NOMO-1 (cell line): ENCODE measurements around the gene DCC.

Experiments used
- DNase-seq, 2 experiments: peaks; one replicate each; lab custom pipeline; 2025; ENCODE audit not compliant: unreplicated experiment in 2 of 2; lab: John Stamatoyannopoulos, UW

The DCC gene

GRCh38 chr18:52422985-52423601 lies 83.1 kb downstream of the DCC start:
- DNase-seq, result no peak

GRCh38 chr18:52426041-52426440 lies 86.0 kb downstream of the DCC start:
- no peak for DNase-seq

DNA sequence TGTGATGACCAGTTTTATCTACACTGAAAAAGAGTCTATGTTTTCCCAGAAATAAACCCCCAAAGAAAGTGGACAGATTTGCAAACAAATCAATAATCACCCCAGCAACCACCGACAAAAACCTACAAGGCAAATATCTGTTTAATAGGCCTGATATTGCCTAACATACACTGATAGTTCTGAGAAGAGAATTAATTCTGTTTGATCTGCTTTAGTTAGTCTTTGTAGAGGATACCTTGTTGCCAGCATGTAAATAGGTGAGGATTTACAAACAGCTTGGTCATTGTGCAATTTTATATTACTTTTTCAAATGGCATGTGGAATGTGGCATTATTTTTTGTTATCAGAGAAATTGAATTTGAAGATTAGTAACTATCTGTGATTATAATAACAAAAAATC lies 86.5 kb downstream of the DCC start:
- no peak for DNase-seq

- no peak for DNase-seq
Observed at GRCh38 chr18:52427521-52428175, 87.7 kb downstream of the DCC start.

- no peak for DNase-seq
Observed at GRCh38 chr18:52431683-52432082, 91.7 kb downstream of the DCC start.

GRCh38 chr18:52433797-52434196 lies 93.8 kb downstream of the DCC start:
- DNase-seq, result no peak

GRCh38 chr18:52435301-52435700 lies 95.3 kb downstream of the DCC start:
- DNase-seq, result no peak

DNA sequence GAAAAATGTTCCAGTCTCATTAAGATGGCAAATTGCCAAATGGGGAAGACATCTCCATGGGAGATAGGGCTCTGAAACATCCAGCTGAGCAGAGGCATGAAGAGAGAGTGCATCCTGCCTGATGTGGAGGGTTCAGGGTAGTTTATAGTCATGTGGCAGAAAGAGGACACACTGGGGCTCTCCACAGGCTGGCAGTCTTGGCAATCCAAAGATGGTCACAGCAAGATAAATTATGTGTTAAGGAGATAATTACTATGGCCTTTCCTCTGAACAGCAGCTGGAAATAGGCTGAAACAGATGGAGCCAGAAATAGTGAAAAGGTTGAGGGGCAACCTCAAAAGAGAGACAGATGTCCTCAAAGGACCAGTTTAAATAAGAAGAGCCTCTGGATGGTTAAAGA lies 97.2 kb downstream of the DCC start:
- no peak for DNase-seq

DNA sequence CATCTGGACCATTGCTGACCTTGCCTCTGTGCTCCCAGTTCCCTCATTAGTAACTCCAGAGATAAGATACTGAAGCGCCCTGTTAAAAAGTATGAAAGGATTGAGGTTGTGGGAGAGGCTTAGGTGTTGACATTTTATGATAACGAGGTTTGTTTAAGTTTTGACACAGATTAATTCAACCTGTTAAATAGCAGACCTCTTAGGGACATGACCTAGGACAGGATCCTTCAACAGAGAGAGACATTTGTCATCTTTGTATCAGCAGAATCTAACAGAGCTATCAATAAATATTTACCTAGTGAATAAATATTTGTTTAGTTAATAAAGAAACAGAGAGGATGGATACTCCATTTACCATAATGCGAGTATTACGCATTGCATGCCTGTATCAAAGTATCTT lies 99.5 kb downstream of the DCC start:
- DNase-seq, result no peak

GRCh38 chr18:52441794-52442193 lies 101.8 kb downstream of the DCC start:
- DNase-seq, result no peak

GRCh38 chr18:52442686-52443085 lies 102.7 kb downstream of the DCC start:
- no peak for DNase-seq

GRCh38 chr18:52451256-52451655 lies 111.3 kb downstream of the DCC start:
- no peak for DNase-seq

GRCh38 chr18:52451851-52452250 lies 111.9 kb downstream of the DCC start:
- DNase-seq, result no peak

- DNase-seq, result no peak
Observed at GRCh38 chr18:52452427-52452826, 112.4 kb downstream of the DCC start.

- no peak for DNase-seq
Observed at GRCh38 chr18:52459890-52460289, 119.9 kb downstream of the DCC start.

GRCh38 chr18:52462853-52463252 lies 122.9 kb downstream of the DCC start:
- no peak for DNase-seq

DNA sequence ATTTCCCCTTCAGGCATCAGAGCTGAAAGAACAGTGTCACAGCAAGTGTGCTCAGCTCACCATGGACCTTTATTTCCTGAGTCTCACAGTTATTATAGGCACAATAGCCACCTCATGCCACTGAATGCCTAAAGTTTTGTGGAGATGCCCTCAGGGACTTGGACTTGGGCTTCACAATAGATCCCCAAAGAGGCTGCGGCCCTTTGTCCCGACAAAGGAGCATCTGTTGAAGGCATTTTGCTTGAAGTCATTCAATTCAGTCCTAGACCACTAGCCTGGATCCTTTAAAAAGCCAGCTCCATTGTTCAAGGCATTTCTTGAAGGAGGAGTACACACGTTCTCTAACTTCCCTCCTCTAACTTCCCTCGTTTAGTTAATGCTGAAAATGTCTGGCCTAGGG lies 125.4 kb downstream of the DCC start:
- DNase-seq, result no peak

GRCh38 chr18:52468496-52468895 lies 128.5 kb downstream of the DCC start:
- DNase-seq, result no peak

DNA sequence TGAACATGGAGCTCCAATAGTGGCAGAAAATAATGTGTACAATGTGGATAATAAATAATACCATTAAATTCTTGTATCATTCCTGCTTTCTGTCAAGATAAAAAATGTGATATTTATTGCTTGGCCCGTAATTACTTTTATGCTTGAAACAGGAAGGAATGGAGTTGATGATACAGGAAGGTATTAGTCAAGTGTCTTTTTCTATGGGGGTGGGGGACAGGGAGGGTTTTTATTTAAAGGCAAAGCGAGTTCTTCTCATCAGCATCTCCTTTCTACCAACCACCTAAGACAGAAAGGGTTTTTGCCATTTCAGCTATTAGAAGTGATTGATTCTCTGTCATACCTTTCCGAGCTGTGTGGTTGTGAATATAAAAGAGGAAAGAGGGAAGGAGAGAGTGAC lies 135.3 kb downstream of the DCC start:
- DNase-seq, result no peak

DNA sequence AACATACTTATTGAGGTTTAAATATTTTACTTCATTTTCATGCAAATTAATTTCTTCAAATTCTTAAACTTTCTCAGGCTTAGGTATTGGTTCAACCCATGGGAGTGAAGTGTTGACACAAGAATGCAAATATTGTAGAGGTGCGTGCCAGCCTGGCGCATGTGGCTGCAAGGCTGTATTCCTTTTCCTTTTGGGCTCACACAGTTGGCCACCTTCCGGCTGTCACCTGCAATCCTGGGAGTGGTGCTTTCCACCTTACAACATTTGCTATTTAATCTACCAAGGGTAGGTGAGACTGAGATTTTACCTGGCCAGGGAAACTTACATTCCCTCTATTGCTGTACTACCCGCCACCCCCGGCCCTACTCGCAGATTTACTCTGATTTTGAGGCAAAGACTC lies 141.1 kb downstream of the DCC start:
- DNase-seq, result no peak

GRCh38 chr18:52484977-52485376 lies 145.0 kb downstream of the DCC start:
- DNase-seq, result no peak

GRCh38 chr18:52486052-52486451 lies 146.1 kb downstream of the DCC start:
- no peak for DNase-seq
